Parathyroid adenoma (tissue), 2 donors: Measurements from ENCODE around the gene PXDC1.

ENCODE experiments used
- H2AFZ ChIP-seq: fragments of 300-600 bp; sonication (generic); one replicate; pipeline ENCODE4 v1.7.0; 2017; ENCODE audit warnings: antibody characterized with exemption, mild to moderate bottlenecking
- H3K27ac ChIP-seq: fragments of 300-600 bp; sonication (generic); one replicate; pipeline ENCODE4 v1.7.0; 2017
- H3K27me3 ChIP-seq: fragments of 300-600 bp; sonication (generic); one replicate; pipeline ENCODE4 v1.7.0; 2017; ENCODE audit warnings: low read length; ENCODE audit not compliant: control insufficient read depth, insufficient read depth
- H3K36me3 ChIP-seq: fragments of 300-600 bp; sonication (generic); one replicate; pipeline ENCODE4 v1.7.0; 2017; ENCODE audit warnings: low read length; ENCODE audit not compliant: control insufficient read depth, insufficient read depth
- H3K4me1 ChIP-seq: fragments of 300-600 bp; sonication (generic); one replicate; pipeline ENCODE4 v1.7.0; 2017; ENCODE audit warnings: control low read depth
- H3K4me2 ChIP-seq: fragments of 300-600 bp; sonication (generic); one replicate; pipeline ENCODE4 v1.7.0; 2017; ENCODE audit warnings: low read length
- H3K4me3 ChIP-seq: fragments of 300-600 bp; sonication (generic); one replicate; pipeline ENCODE4 v1.7.0; 2017; ENCODE audit warnings: low read depth, low read length
- H3K79me2 ChIP-seq: fragments of 300-600 bp; sonication (generic); one replicate; pipeline ENCODE4 v1.7.0; 2017; ENCODE audit warnings: control low read depth
- H3K9ac ChIP-seq: fragments of 300-600 bp; sonication (generic); one replicate; pipeline ENCODE4 v1.7.0; 2017; ENCODE audit warnings: mild to moderate bottlenecking
- H3K9me3 ChIP-seq: fragments of 300-600 bp; sonication (generic); one replicate; pipeline ENCODE4 v1.7.0; 2017; ENCODE audit warnings: low read length; ENCODE audit not compliant: control insufficient read depth
- TF ChIP-seq, protein P1 (sequence below): fragments of 300-600 bp; sonication (generic); IDR thresholded peaks from one replicate; pipeline ENCODE4 v1.7.0; 2017; ENCODE audit warnings: antibody characterized with exemption, mild to moderate bottlenecking
- donor health status: primary hyperparathyroidism.

Gene PXDC1

GRCh38 chr6:3778701-3779573 lies 27.4 kb upstream of the PXDC1 start:
- no peaks in the 10 kb centered on the region for H3K27me3 ChIP-seq
- H3K27ac ChIP-seq: no peak overlapping the region
- H3K36me3 ChIP-seq: no peaks in the 10 kb centered on the region
- no peaks in the 10 kb centered on the region for H3K9me3 ChIP-seq
- TF ChIP-seq, protein P1, sequence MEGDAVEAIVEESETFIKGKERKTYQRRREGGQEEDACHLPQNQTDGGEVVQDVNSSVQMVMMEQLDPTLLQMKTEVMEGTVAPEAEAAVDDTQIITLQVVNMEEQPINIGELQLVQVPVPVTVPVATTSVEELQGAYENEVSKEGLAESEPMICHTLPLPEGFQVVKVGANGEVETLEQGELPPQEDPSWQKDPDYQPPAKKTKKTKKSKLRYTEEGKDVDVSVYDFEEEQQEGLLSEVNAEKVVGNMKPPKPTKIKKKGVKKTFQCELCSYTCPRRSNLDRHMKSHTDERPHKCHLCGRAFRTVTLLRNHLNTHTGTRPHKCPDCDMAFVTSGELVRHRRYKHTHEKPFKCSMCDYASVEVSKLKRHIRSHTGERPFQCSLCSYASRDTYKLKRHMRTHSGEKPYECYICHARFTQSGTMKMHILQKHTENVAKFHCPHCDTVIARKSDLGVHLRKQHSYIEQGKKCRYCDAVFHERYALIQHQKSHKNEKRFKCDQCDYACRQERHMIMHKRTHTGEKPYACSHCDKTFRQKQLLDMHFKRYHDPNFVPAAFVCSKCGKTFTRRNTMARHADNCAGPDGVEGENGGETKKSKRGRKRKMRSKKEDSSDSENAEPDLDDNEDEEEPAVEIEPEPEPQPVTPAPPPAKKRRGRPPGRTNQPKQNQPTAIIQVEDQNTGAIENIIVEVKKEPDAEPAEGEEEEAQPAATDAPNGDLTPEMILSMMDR: no peak
- H3K9ac ChIP-seq: no peak overlapping the region
- H3K4me1 ChIP-seq: peaks cover under 1% of the 10 kb centered on the region
- no peaks in the 10 kb centered on the region for H3K79me2 ChIP-seq
- H3K4me2 ChIP-seq: no peak overlapping the region
- no peak overlapping the region for H3K4me3 ChIP-seq
- H2AFZ ChIP-seq: no peak overlapping the region

- peaks cover 6% of the 10 kb centered on the region for H3K4me1 ChIP-seq
- H3K27ac ChIP-seq: no peak overlapping the region
- H3K27me3 ChIP-seq: no peaks in the 10 kb centered on the region
- no peaks in the 10 kb centered on the region for H3K79me2 ChIP-seq
- no peak overlapping the region for H2AFZ ChIP-seq
- H3K9me3 ChIP-seq: no peaks in the 10 kb centered on the region
- H3K4me3 ChIP-seq: no peak overlapping the region
- H3K9ac ChIP-seq: no peak overlapping the region
- no peaks in the 10 kb centered on the region for H3K36me3 ChIP-seq
- TF ChIP-seq, protein P1: no peak
- H3K4me2 ChIP-seq: no peak overlapping the region
Observed at GRCh38 chr6:3777730-3778461, 26.4 kb upstream of the PXDC1 start.

GRCh38 chr6:3776881-3777507 lies 25.5 kb upstream of the PXDC1 start:
- no peaks in the 10 kb centered on the region for H3K36me3 ChIP-seq
- H3K27ac ChIP-seq: no peak overlapping the region
- no peaks in the 10 kb centered on the region for H3K27me3 ChIP-seq
- H3K4me2 ChIP-seq: no peak overlapping the region
- H3K4me3 ChIP-seq: no peak overlapping the region
- peaks cover 6% of the 10 kb centered on the region for H3K4me1 ChIP-seq
- no peaks in the 10 kb centered on the region for H3K79me2 ChIP-seq
- TF ChIP-seq, protein P1: no peak
- no peak overlapping the region for H3K9ac ChIP-seq
- no peaks in the 10 kb centered on the region for H3K9me3 ChIP-seq
- no peak overlapping the region for H2AFZ ChIP-seq

DNA sequence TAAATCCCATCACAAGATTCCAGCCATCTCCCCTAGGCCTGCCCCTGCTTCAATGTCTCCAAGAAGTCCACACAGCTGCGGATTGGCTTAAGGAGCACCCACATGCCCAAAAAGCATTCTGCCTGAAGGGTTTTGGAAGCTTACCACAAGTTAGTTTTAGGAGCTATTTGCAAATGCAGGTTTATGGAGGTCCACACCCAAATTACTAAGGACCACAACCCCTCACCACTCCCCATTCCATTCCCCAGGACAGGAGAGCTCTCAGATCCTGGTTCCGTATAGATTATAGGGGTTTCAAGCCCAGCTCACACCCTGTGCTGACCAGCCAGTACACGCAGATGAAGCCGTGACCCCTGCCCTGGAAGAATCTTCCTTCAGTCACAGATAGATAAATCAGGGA lies 24.3 kb upstream of the PXDC1 start:
- Histone ChIP-seq H2AFZ (no peak overlapping the region), H3K9ac (no peak overlapping the region), H3K4me3 (no peak overlapping the region), H3K27ac (no peak overlapping the region), H3K4me1 (peaks cover 6% of the 10 kb centered on the region), H3K36me3 (no peaks in the 10 kb centered on the region), H3K9me3 (no peaks in the 10 kb centered on the region), H3K27me3 (no peaks in the 10 kb centered on the region), H3K4me2 (no peak overlapping the region), H3K79me2 (no peaks in the 10 kb centered on the region)
- TF ChIP-seq, protein P1: no peak
